CD4-positive, alpha-beta T cell treated with Interleukin-10 for 1 hour (primary cell): ENCODE results near the gene MAX.
A peak's percentile ranks its signal among the peaks of the same experiment; 100 is the strongest.

Source experiments
- DNase-seq: peaks from one replicate; pipeline ENCODE4 v3.0.0-alpha.2; 2020

Gene MAX

GRCh38 chr14:65102441-65103149, at the start of gene MAX:
Gene MAX (minus strand): TSS chr14:65102517. CDS start chr14:65102339, 178 bp downstream.
- DNase-seq: peak; percentile 99

GRCh38 chr14:65151609-65151956, 49.3 kb upstream of the MAX start:
- no peak for DNase-seq

GRCh38 chr14:65150898-65151608, 48.7 kb upstream of the MAX start:
- DNase-seq: no peak

GRCh38 chr14:65149116-65149515, 46.8 kb upstream of the MAX start:
- no peak for DNase-seq

GRCh38 chr14:65144170-65144569, 41.9 kb upstream of the MAX start:
- no peak for DNase-seq

GRCh38 chr14:65142914-65143625, 40.8 kb upstream of the MAX start:
- DNase-seq: no peak

GRCh38 chr14:65142429-65142828, 40.1 kb upstream of the MAX start:
- DNase-seq: no peak

GRCh38 chr14:65141523-65141922, 39.2 kb upstream of the MAX start:
- no peak for DNase-seq

GRCh38 chr14:65137648-65138307, 35.5 kb upstream of the MAX start:
- no peak for DNase-seq

- DNase-seq: no peak
Measured at GRCh38 chr14:65134651-65135579, 32.6 kb upstream of the MAX start.

GRCh38 chr14:65132855-65133254, 30.5 kb upstream of the MAX start:
- no peak for DNase-seq

- no peak for DNase-seq
Measured at GRCh38 chr14:65131301-65131701, 29.0 kb upstream of the MAX start.

GRCh38 chr14:65128096-65128495, 25.8 kb upstream of the MAX start:
- no peak for DNase-seq

- DNase-seq: no peak
Measured at GRCh38 chr14:65117769-65118745, 15.7 kb upstream of the MAX start.

- no peak for DNase-seq
Measured at GRCh38 chr14:65115615-65116014, 13.3 kb upstream of the MAX start.

GRCh38 chr14:65110525-65110924, 8.2 kb upstream of the MAX start:
- no peak for DNase-seq

GRCh38 chr14:65109357-65109756, 7.0 kb upstream of the MAX start:
- DNase-seq: no peak

- DNase-seq: no peak
Measured at GRCh38 chr14:65107200-65107599, 4.9 kb upstream of the MAX start.

- no peak for DNase-seq
Measured at GRCh38 chr14:65106736-65107135, 4.4 kb upstream of the MAX start.

- DNase-seq: no peak
Measured at GRCh38 chr14:65106316-65106715, 4.0 kb upstream of the MAX start.

GRCh38 chr14:65104791-65105190, 2.5 kb upstream of the MAX start:
- no peak for DNase-seq
